K562 (cell line): ENCODE results near the gene BHLHE40. TPM values are rescaled to one million over a fixed set of nuclear protein-coding genes. Genes with fewer than 3 reads are reported as not detected.

ENCODE experiments used
- BACH1 ChIP-seq: fragments of 200-800 bp; sonication (Bioruptor generic); IDR thresholded peaks from 2 replicates; pipeline ENCODE4 v1.6.1; 2016; ENCODE audit warnings: missing genetic modification characterization, missing compliant biosample characterization
- CBX8 ChIP-seq: fragments of 200-600 bp; sonication (generic); IDR thresholded peaks from 2 replicates; pipeline ENCODE4 v1.6.1; 2012; ENCODE audit warnings: borderline replicate concordance, mixed run types, low read depth, mild to moderate bottlenecking, moderate library complexity, mixed read lengths, low read length, control low read depth, inconsistent platforms; ENCODE audit not compliant: poor library complexity, severe bottlenecking; ENCODE audit errors: extremely low read depth
- KDM2B ChIP-seq: fragments of 250-450 bp; sonication (Bioruptor Pico); IDR thresholded peaks from 2 replicates; pipeline ENCODE4 v1.8.0; 2021; ENCODE audit warnings: mild to moderate bottlenecking, moderate library complexity
- MEF2A ChIP-seq: IDR thresholded peaks from 2 replicates; pipeline ENCODE4 v1.6.1; 2011; ENCODE audit warnings: low read depth, mild to moderate bottlenecking, low read length, moderate library complexity; ENCODE audit not compliant: control insufficient read depth
- MYNN ChIP-seq, 2 experiments: sonication (generic); formaldehyde crosslinking in 1 of 2; IDR thresholded peaks; 2 replicates each; pipeline versions ENCODE4 v1.5.0 to v1.6.1; 2016 to 2020; ENCODE audit warnings: antibody characterized with exemption in 1 of 2, missing genetic modification reagents in 1 of 2
- PHB ChIP-seq: fragments of 250-450 bp; sonication (Bioruptor Pico); IDR thresholded peaks from 2 replicates; pipeline ENCODE4 v1.5.0; 2021
- POLR3G ChIP-seq: IDR thresholded peaks from 2 replicates; pipeline ENCODE4 v1.6.1; 2011; ENCODE audit not compliant: insufficient read length, insufficient replicate concordance; ENCODE audit errors: extremely low read depth
- TSC22D4 ChIP-seq: fragments of 450-650 bp; IDR thresholded peaks from 2 replicates; pipeline ENCODE4 v1.6.1; 2016; ENCODE audit warnings: missing genetic modification characterization, missing biosample characterization, control low read depth
- ZBTB8A ChIP-seq: fragments of 450-650 bp; IDR thresholded peaks from 2 replicates; pipeline ENCODE4 v1.6.1; 2018; ENCODE audit warnings: mild to moderate bottlenecking, moderate library complexity; ENCODE audit not compliant: partially characterized antibody
- ZFPM2 ChIP-seq: fragments of 250-450 bp; sonication (Bioruptor Pico); IDR thresholded peaks from 2 replicates; pipeline ENCODE4 v1.5.1; 2022; ENCODE audit warnings: mild to moderate bottlenecking
- ZNF134 ChIP-seq: fragments of 250-450 bp; sonication (Bioruptor Pico); conservative IDR thresholded peaks from 2 replicates; pipeline ENCODE4 v1.4.0; 2020
- ZNF175 ChIP-seq: fragments of 200-800 bp; sonication (Bioruptor generic); IDR thresholded peaks from 2 replicates; pipeline ENCODE4 v1.6.1; 2016; ENCODE audit warnings: low read depth, mild to moderate bottlenecking, missing genetic modification characterization, missing compliant biosample characterization
- ZNF263 ChIP-seq: sonication (generic); formaldehyde crosslinking; IDR thresholded peaks from 2 replicates; pipeline ENCODE4 v1.8.0; 2022; ENCODE audit warnings: mild to moderate bottlenecking, missing genetic modification reagents, borderline replicate concordance
- ZNF282 ChIP-seq: sonication (generic); formaldehyde crosslinking; IDR thresholded peaks from 2 replicates; pipeline ENCODE4 v1.8.1; 2023; ENCODE audit warnings: missing genetic modification reagents
- ZNF41 ChIP-seq: fragments of 250-450 bp; sonication (Bioruptor Pico); conservative IDR thresholded peaks from 2 replicates; pipeline ENCODE4 v1.4.0; 2020; ENCODE audit warnings: mild to moderate bottlenecking
- ZNF507 ChIP-seq: conservative IDR thresholded peaks from 2 replicates; pipeline ENCODE4 v1.6.1; 2017; ENCODE audit warnings: missing genetic modification characterization, missing compliant biosample characterization
- ZNF586 ChIP-seq: fragments of 450-650 bp; formaldehyde crosslinking; conservative IDR thresholded peaks from 2 replicates; pipeline ENCODE4 v1.4.0; 2020; ENCODE audit warnings: mild to moderate bottlenecking, moderate library complexity
- ZNF830 ChIP-seq: fragments of 250-450 bp; sonication (Bioruptor Pico); IDR thresholded peaks from 2 replicates; pipeline ENCODE4 v1.5.0; 2021; ENCODE audit warnings: mild to moderate bottlenecking
- polyA plus RNA-seq, 8 experiments: library from polyadenylated mRNA; depleted of rRNA in 4 of 8; stranded (reverse) in 5 of 8; unstranded in 3 of 8; fragments of >200 nt; fragmentation: Nextera tagmentation in 2 of 8; fragmentation: Illumina TruSeq in 1 of 8; extraction: Ambion mirVana in 2 of 8; extraction: Trizol in 1 of 8; gene quantifications; 2 replicates each; pipeline versions ENCODE4 v1.2.1 to v1.2.3, GENCODE V29; 2011 to 2014; ENCODE audit warnings: inconsistent platforms in 1 of 8, missing spikeins in 1 of 8
- total RNA-seq, 7 experiments: library from RNA; depleted of rRNA in 6 of 7; stranded (reverse); fragments of >200 nt in 6 of 7; fragmentation: Illumina TruSeq in 2 of 7; extraction: Trizol in 2 of 7; gene quantifications; 2 replicates each; pipeline versions ENCODE4 v1.2.1 to v1.2.3, GENCODE V29; 2011 to 2021; ENCODE audit warnings: low replicate concordance in 1 of 7
- TF ChIP-seq, protein P1 (sequence below): fragments of 250-450 bp; sonication (Bioruptor Pico); IDR thresholded peaks from 2 replicates; pipeline ENCODE4 v1.5.1; 2021; ENCODE audit warnings: mild to moderate bottlenecking
- TF ChIP-seq, protein P2 (sequence below): fragments of 250-450 bp; sonication (Bioruptor Pico); IDR thresholded peaks from 2 replicates; pipeline ENCODE4 v1.6.1; 2021; ENCODE audit warnings: mild to moderate bottlenecking
- TF ChIP-seq, protein P3 (sequence below): sonication (generic); formaldehyde crosslinking; IDR thresholded peaks from 2 replicates; pipeline ENCODE4 v1.8.0; 2022; ENCODE audit warnings: mild to moderate bottlenecking, missing genetic modification reagents
- TF ChIP-seq, protein P4 (sequence below): fragments of 150-350 bp; IDR thresholded peaks from 2 replicates; pipeline ENCODE4 v1.6.1; 2014; ENCODE audit warnings: low read depth, mild to moderate bottlenecking, low read length, borderline replicate concordance

The BHLHE40 gene
- total and polyA plus RNA-seq, 9 of the 15 experiments (the other 6 are each of a cell fraction or from before 2014, with no cell fraction given) = 12.0 to 83.9 (median 31.4) TPM

DNA sequence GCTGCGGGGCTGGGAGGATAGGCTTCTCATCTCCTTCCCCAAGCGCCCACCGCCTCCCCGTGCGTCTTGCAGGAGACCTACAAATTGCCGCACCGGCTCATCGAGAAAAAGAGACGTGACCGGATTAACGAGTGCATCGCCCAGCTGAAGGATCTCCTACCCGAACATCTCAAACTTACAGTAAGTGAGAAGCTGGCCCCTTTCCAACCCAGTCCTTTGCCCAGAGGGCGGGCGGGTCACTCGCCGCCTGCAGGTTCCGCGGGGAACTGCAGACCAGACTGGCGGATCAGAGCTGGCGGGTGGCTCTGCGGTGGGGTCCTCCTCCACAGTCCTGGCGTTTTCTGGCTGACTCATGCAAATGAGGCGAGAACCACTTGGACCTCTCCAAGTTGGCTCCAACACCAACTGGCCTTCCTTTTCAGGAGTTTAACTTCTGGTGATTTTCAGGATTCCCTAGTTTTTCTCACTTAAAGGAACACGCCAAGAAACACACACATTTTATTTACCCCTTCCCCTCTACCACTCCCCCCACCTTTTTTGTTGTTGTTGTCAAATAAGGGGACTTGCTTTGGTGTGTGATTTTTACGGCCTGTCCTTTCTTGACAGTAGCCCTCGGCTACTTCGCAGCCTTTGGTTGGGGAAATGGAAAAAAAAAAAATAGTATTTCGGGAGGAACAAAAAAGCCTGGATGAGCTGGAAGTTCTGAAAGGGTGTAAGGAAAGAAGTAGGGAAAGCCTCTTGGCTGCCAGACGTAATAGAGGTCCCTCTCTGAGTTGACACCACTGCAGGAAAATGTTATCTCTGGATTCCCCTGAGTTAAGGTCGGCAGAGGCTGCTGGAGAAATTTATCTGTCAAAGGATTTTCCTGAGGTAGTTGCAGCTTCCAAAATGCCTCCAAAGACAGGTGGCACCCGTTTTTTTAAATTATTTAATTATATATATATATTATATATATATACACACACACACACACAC, 1.3 kb downstream of the BHLHE40 start (continued):
- TF ChIP-seq, protein P1, sequence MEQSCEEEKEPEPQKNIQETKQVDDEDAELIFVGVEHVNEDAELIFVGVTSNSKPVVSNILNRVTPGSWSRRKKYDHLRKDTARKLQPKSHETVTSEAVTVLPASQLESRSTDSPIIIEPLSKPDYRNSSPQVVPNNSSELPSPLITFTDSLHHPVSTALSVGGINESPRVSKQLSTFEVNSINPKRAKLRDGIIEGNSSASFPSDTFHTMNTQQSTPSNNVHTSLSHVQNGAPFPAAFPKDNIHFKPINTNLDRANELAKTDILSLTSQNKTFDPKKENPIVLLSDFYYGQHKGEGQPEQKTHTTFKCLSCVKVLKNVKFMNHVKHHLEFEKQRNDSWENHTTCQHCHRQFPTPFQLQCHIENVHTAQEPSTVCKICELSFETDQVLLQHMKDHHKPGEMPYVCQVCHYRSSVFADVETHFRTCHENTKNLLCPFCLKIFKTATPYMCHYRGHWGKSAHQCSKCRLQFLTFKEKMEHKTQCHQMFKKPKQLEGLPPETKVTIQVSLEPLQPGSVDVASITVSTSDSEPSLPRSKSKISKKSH (CRISPR knock-in tag) = no peak
- TF ChIP-seq BACH1 (no peak), ZBTB8A (no peak), ZNF586 (CRISPR knock-in tag) (no peak), ZNF134 (CRISPR knock-in tag) (no peak; the same call in 1 of the 2 replicates), ZFPM2 (CRISPR knock-in tag) (no peak), CBX8 (no peak), ZNF830 (CRISPR knock-in tag) (no peak), KDM2B (no peak), TSC22D4 (tag) (no peak), ZNF507 (tag) (no peak), MYNN (IDR thresholded peaks at IDR 0.05) (peak; percentile 88), MYNN (CRISPR knock-in tag; IDR thresholded peaks at IDR 0.05) (no peak), POLR3G (no peak), MEF2A (0 out of 2 replicates have a peak, but pooled peaks have one; percentile 58), ZNF282 (CRISPR knock-in tag) (no peak), ZNF175 (CRISPR knock-in tag) (no peak), PHB (CRISPR knock-in tag) (no peak), ZNF41 (peak; percentile 7; the same call in 1 of the 2 replicates), ZNF263 (peak; percentile 71)
- TF ChIP-seq, protein P2, sequence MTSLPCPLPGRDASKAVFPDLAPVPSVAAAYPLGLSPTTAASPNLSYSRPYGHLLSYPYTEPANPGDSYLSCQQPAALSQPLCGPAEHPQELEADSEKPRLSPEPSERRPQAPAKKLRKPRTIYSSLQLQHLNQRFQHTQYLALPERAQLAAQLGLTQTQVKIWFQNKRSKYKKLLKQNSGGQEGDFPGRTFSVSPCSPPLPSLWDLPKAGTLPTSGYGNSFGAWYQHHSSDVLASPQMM = no peak
- TF ChIP-seq, protein P3, sequence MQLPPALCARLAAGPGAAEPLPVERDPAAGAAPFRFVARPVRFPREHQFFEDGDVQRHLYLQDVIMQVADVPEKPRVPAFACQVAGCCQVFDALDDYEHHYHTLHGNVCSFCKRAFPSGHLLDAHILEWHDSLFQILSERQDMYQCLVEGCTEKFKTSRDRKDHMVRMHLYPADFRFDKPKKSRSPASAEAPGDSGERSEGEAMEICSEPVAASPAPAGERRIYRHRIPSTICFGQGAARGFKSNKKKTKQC (CRISPR knock-in tag) = no peak
- TF ChIP-seq, protein P4, sequence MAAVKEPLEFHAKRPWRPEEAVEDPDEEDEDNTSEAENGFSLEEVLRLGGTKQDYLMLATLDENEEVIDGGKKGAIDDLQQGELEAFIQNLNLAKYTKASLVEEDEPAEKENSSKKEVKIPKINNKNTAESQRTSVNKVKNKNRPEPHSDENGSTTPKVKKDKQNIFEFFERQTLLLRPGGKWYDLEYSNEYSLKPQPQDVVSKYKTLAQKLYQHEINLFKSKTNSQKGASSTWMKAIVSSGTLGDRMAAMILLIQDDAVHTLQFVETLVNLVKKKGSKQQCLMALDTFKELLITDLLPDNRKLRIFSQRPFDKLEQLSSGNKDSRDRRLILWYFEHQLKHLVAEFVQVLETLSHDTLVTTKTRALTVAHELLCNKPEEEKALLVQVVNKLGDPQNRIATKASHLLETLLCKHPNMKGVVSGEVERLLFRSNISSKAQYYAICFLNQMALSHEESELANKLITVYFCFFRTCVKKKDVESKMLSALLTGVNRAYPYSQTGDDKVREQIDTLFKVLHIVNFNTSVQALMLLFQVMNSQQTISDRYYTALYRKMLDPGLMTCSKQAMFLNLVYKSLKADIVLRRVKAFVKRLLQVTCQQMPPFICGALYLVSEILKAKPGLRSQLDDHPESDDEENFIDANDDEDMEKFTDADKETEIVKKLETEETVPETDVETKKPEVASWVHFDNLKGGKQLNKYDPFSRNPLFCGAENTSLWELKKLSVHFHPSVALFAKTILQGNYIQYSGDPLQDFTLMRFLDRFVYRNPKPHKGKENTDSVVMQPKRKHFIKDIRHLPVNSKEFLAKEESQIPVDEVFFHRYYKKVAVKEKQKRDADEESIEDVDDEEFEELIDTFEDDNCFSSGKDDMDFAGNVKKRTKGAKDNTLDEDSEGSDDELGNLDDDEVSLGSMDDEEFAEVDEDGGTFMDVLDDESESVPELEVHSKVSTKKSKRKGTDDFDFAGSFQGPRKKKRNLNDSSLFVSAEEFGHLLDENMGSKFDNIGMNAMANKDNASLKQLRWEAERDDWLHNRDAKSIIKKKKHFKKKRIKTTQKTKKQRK = peak; percentile 52; the same call in 1 of the 2 replicates
